ENCODE data around the gene MACROH2A2. TPM values are rescaled to one million over a fixed set of nuclear protein-coding genes. Genes with fewer than 3 reads are reported as not detected.

Gene MACROH2A2
- total and polyA plus RNA-seq, 2 of the 4 experiments (the other 2 are of a cell fraction): 16.1 to 17.4 TPM

- Histone ChIP-seq H3K4me1 (ENCODE audit: control insufficient read depth, insufficient read depth, low read length) (no peaks in the 10 kb centered on the region), H3K4me3 (ENCODE audit: insufficient read depth, low read depth, low read length) (no peak overlapping the region), H4K5ac (ENCODE audit: low read depth, low read length) (no peak overlapping the region), H2BK120ac (ENCODE audit: low read depth, low read length) (no peak overlapping the region), H3K18ac (ENCODE audit: low read depth, low read length) (no peak overlapping the region), H3K9me3 (ENCODE audit: control insufficient read depth, insufficient read depth, low read length) (no peaks in the 10 kb centered on the region), H3K14ac (replicated peaks; ENCODE audit: low read depth, low read length) (no peak overlapping the region), H3K23ac (ENCODE audit: low read depth, low read length) (no peak overlapping the region), H2BK15ac (ENCODE audit: low read depth, low read length) (no peak overlapping the region), H3K9ac (ENCODE audit: low read depth, low read length) (no peak overlapping the region), H4K20me1 (ENCODE audit: insufficient read depth, low read length) (no peaks in the 10 kb centered on the region), H3K9me1 (ENCODE audit: insufficient read depth, low read length) (peaks cover 10% of the 10 kb centered on the region; the same call in 1 of the 2 replicates), H2BK20ac (ENCODE audit: low read depth, low read length) (no peak overlapping the region), H2AK5ac (ENCODE audit: low read depth, low read length) (no peak overlapping the region), H2AK9ac (replicated peaks; ENCODE audit: low read depth, low read length, poor library complexity) (no peak overlapping the region), H3K4me2 (ENCODE audit: low read depth, low read length) (no peak overlapping the region), H4K91ac (ENCODE audit: insufficient read depth, low read depth, low read length) (no peak overlapping the region), H2BK5ac (ENCODE audit: low read depth, low read length, poor library complexity, severe bottlenecking) (no peak overlapping the region), H3K27ac (ENCODE audit: insufficient read depth, low read length) (no peak overlapping the region), H3K4ac (ENCODE audit: low read depth, low read length) (no peak overlapping the region), H3K79me1 (ENCODE audit: low read depth in 1 of 2, low read length in 2 of 2) (no peaks in the 10 kb centered on the region), H2AFZ (replicated peaks; ENCODE audit: low read length, poor library complexity) (no peak overlapping the region), H3K27me3 (ENCODE audit: control insufficient read depth, insufficient read depth, low read length) (no peaks in the 10 kb centered on the region), H4K8ac (ENCODE audit: low read depth in 2 of 2, low read length in 2 of 2) (no peak overlapping the region), H3K36me3 (ENCODE audit: control insufficient read depth, insufficient read depth, low read length) (peaks cover 18% of the 10 kb centered on the region), H3K56ac (ENCODE audit: extremely low read depth, insufficient read depth, low read length) (no peak overlapping the region)
- TF ChIP-seq MAZ (IDR thresholded peaks at IDR 0.05; ENCODE audit: borderline replicate concordance, low read depth, low read length) (no peak), SMC3 (IDR thresholded peaks at IDR 0.05; ENCODE audit: low read depth, low read length) (no peak), CTCF (conservative IDR thresholded peaks at IDR 0.05; ENCODE audit: low read depth, low read length) (no peak), RFX5 (IDR thresholded peaks at IDR 0.05; ENCODE audit: low read depth, low read length) (no peak), CEBPB (IDR thresholded peaks at IDR 0.05; ENCODE audit: low read depth, low read length) (no peak), MAFK (IDR thresholded peaks at IDR 0.05; ENCODE audit: low read depth, low read length) (no peak), MXI1 (IDR thresholded peaks at IDR 0.05; ENCODE audit: borderline replicate concordance, low read depth, low read length) (no peak), RCOR1 (IDR thresholded peaks at IDR 0.05; ENCODE audit: insufficient replicate concordance, low read length) (no peak), CHD1 (IDR thresholded peaks at IDR 0.05; ENCODE audit: low read depth, low read length) (no peak), BHLHE40 (IDR thresholded peaks at IDR 0.05; ENCODE audit: low read depth, low read length) (no peak)
- dilution Hi-C loops (cut with HindIII; ENCODE audit: low sequenced_read_pairs, unreplicated experiment): no loop called here
- in situ Hi-C loops (cut with MboI; ENCODE audit: low sequenced_read_pairs): no loop called here
- no TSS peak for BruUV-seq (replicated peaks)
- DNase-seq: no peak
- WGBS, 2 experiments (ENCODE audit: extremely low coverage in 2 of 2, insufficient read length in 1 of 2): no CpG with 5 or more reads among the region's 3 CpGs
- intact Hi-C loops (cut with micrococcal nuclease): no loop called here
- ChIA-PET CTCF (no interaction called here), POLR2A (ENCODE audit: unreplicated experiment) (no interaction called here)
- no peak for ATAC-seq (ENCODE audit: low read depth)
These were observed 49.0 kb downstream of the MACROH2A2 start for GRCh38 chr10:70101668-70102067.
